Measurements from ENCODE around the gene UBE2A.

UBE2A gene

DNA sequence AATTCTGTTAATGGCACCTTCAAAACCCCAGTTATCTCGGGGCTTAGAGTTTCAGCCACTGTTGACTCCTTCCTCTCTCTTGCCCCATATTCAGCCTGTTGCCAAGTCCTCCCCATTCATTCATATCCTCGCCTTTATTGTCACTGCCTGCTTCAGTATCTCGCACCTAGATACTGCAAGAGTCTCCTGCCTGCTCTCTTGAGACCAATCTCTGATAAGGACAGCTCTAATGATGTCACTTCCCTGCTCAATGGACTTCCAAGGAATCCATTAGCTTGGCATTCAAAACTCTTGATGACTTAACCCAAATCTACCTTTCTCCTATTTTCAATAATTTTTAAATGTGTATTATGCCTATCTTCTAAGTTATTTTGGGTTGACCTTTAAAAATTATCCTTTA, 1.1 kb upstream of the UBE2A start:
- no peak overlapping the region for H3K27ac ChIP-seq (ENCODE audit: insufficient read depth, low read depth, low read length, poor library complexity, severe bottlenecking)
- H3K4me3 ChIP-seq (ENCODE audit: insufficient read depth, low read depth, low read length): peak overlapping the region; percentile 64
- 89 to 99% methylated on average over 3 of the region's 3 CpGs for WGBS, 2 experiments
- no peaks in the 10 kb centered on the region for H3K27me3 ChIP-seq (ENCODE audit: control insufficient read depth, insufficient read depth, low read length, poor library complexity, severe bottlenecking)
- no peaks in the 10 kb centered on the region for H3K9me3 ChIP-seq (ENCODE audit: control insufficient read depth, low read length)
- no peaks in the 10 kb centered on the region for H3K36me3 ChIP-seq (ENCODE audit: control insufficient read depth, insufficient read depth, low read length)
- H3K4me1 ChIP-seq (ENCODE audit: control insufficient read depth, insufficient read depth, low read length): no peaks in the 10 kb centered on the region

DNA sequence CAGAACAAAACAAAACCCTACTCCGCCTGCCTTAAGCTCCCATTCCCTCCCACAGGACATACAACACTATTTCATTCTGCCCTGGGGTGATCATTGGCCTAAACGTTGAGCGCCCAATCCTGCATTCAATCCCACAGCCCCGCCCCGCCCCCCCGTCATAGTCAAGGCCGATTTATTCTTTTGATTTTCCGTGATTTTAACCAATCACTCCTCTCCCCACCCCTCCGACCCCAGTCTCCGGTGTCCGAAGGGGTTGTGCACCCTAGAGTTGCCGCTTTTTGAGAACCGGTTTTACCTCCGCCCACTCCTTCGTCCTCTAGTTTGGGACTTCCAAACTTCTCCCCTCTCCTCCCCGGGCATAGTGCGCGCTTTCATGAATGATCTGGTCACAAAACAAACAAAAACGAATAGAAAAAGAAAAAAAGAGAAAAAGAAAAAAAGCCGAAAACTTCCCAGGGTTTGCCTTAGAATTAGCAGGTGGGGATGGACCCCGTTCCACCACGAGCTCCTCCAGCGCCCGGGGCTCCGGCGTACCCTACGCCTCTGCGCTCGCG, 446 bp upstream of the UBE2A start:
- Histone ChIP-seq H3K4me1 (ENCODE audit: control insufficient read depth, insufficient read depth, low read length) (no peaks in the 10 kb centered on the region), H3K27ac (ENCODE audit: insufficient read depth, low read depth, low read length, poor library complexity, severe bottlenecking) (no peak overlapping the region), H3K27me3 (ENCODE audit: control insufficient read depth, insufficient read depth, low read length, poor library complexity, severe bottlenecking) (no peaks in the 10 kb centered on the region), H3K9me3 (ENCODE audit: control insufficient read depth, low read length) (no peaks in the 10 kb centered on the region), H3K4me3 (ENCODE audit: insufficient read depth, low read depth, low read length) (peak overlapping the region; percentile 64), H3K36me3 (ENCODE audit: control insufficient read depth, insufficient read depth, low read length) (no peaks in the 10 kb centered on the region)
- WGBS, 2 experiments: 0% methylated on average over 27 of the region's 30 CpGs

DNA sequence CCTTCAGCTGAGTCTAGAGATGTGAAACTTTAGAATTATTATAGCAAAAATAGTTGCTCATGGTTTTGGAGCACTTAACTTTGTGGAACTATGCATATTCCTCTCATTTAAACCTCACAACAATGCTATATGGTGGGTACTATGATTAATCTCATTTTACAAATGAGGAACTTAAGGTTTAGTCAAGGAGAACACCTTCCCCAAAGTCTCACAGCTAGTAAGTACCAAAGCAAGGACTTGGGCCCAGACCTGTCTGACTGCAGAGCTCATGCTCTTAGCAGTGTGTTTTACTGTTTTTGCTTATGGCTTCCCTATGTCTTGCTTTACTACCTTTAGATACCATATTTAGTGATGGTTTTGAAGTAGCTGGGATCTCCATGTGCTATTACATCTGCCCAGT, 5.1 kb downstream of the UBE2A start:
- Histone ChIP-seq H3K36me3 (ENCODE audit: control insufficient read depth, insufficient read depth, low read length) (no peaks in the 10 kb centered on the region), H3K27me3 (ENCODE audit: control insufficient read depth, insufficient read depth, low read length, poor library complexity, severe bottlenecking) (no peaks in the 10 kb centered on the region), H3K27ac (ENCODE audit: insufficient read depth, low read depth, low read length, poor library complexity, severe bottlenecking) (no peak overlapping the region), H3K4me1 (ENCODE audit: control insufficient read depth, insufficient read depth, low read length) (no peaks in the 10 kb centered on the region), H3K4me3 (ENCODE audit: insufficient read depth, low read depth, low read length) (no peak overlapping the region), H3K9me3 (ENCODE audit: control insufficient read depth, low read length) (no peaks in the 10 kb centered on the region)

DNA sequence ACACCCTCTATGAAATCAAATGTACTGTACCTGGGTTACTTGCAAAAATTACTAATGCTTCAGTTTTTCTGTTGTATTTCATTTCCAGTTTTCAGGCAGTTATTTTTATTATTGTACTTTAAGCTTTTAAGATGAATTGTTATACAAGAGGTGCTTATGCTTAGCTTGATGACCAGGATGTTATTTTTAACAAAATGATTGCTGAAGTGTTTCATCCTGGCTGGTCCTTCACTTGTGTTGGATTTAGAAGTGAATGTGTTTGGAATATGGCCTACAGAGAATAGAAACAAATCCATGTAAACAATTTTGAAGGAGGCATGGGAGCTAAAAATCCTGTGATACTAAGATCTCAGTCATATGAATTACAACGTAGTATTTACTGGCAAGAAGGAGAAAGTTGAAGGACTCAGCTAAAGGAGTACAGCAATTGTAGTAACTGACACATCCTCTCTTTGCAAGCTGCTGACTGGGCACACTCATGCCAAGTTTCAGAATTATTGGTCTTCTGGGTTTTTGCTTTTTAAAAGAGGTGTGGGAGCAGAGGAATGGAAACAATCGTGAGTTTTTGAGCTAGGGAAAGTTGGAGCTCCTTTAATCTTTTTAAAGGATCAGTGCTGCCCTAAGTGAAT, 9.2 kb downstream of the UBE2A start:
- no peaks in the 10 kb centered on the region for H3K9me3 ChIP-seq (ENCODE audit: control insufficient read depth, low read length)
- 83 to 100% methylated on average over 2 of the region's 2 CpGs for WGBS, 2 experiments
- H3K4me1 ChIP-seq (ENCODE audit: control insufficient read depth, insufficient read depth, low read length): no peaks in the 10 kb centered on the region
- H3K27ac ChIP-seq (ENCODE audit: insufficient read depth, low read depth, low read length, poor library complexity, severe bottlenecking): no peak overlapping the region
- no peak overlapping the region for H3K4me3 ChIP-seq (ENCODE audit: insufficient read depth, low read depth, low read length)
- H3K36me3 ChIP-seq (ENCODE audit: control insufficient read depth, insufficient read depth, low read length): no peaks in the 10 kb centered on the region
- H3K27me3 ChIP-seq (ENCODE audit: control insufficient read depth, insufficient read depth, low read length, poor library complexity, severe bottlenecking): no peaks in the 10 kb centered on the region

DNA sequence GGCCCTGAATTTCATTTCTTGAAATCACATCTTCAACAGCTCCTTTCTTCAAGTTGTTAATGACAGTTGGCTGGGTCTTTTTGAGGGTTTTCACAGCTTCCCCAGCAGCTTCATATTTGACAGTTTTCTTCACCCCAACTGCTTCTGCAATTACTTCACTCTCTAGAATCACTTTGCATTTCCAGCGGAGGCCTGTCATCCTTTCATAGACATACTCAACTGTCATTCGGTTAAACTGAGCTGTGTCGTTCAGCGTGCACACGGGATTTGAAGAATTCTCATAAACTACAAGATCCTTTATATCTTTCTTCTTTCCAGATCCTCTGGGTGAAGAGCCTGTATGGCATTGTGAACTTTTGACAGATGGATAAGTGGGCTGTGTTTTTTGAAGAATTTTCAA, 15.4 kb downstream of the UBE2A start:
- Histone ChIP-seq H3K27ac (ENCODE audit: insufficient read depth, low read depth, low read length, poor library complexity, severe bottlenecking) (no peak overlapping the region), H3K4me1 (ENCODE audit: control insufficient read depth, insufficient read depth, low read length) (no peaks in the 10 kb centered on the region), H3K27me3 (ENCODE audit: control insufficient read depth, insufficient read depth, low read length, poor library complexity, severe bottlenecking) (no peaks in the 10 kb centered on the region), H3K36me3 (ENCODE audit: control insufficient read depth, insufficient read depth, low read length) (peaks cover 7% of the 10 kb centered on the region), H3K9me3 (ENCODE audit: control insufficient read depth, low read length) (no peaks in the 10 kb centered on the region), H3K4me3 (ENCODE audit: insufficient read depth, low read depth, low read length) (no peak overlapping the region)
- WGBS, 2 experiments: 99 to 100% methylated on average over 4 to 5 of the region's 5 CpGs

DNA sequence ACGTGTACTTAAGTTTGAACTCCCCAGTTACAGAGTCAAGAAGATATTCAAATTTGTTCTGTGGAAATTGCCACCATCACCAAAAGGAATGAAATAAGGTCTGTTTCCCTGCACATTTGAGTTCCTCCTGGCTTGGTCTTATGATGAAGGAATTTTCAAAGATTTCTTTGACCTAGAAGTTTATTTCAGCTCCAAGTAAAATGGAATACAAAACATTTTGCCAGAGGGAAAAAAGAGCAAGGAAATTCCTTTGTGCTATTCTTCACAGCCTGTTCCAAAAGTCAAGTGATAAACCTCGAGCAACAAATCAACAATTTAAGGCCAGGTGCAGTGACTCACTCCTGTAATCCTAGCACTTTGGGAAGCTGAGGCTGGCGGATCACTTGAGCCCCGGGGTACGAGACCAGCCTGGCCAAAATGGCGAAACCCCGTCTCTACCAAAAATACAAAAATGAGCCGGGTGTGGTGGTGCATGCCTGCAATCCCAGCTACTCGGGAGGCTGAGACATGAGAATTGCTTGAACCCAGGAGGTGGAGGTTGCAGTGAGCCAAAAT, 28.4 kb downstream of the UBE2A start:
- Histone ChIP-seq H3K4me3 (ENCODE audit: insufficient read depth, low read depth, low read length) (no peak overlapping the region), H3K27ac (ENCODE audit: insufficient read depth, low read depth, low read length, poor library complexity, severe bottlenecking) (no peak overlapping the region), H3K36me3 (ENCODE audit: control insufficient read depth, insufficient read depth, low read length) (no peaks in the 10 kb centered on the region), H3K9me3 (ENCODE audit: control insufficient read depth, low read length) (no peaks in the 10 kb centered on the region), H3K27me3 (ENCODE audit: control insufficient read depth, insufficient read depth, low read length, poor library complexity, severe bottlenecking) (no peaks in the 10 kb centered on the region), H3K4me1 (ENCODE audit: control insufficient read depth, insufficient read depth, low read length) (no peaks in the 10 kb centered on the region)
- 92 to 93% methylated on average over 9 of the region's 9 CpGs for WGBS, 2 experiments

DNA sequence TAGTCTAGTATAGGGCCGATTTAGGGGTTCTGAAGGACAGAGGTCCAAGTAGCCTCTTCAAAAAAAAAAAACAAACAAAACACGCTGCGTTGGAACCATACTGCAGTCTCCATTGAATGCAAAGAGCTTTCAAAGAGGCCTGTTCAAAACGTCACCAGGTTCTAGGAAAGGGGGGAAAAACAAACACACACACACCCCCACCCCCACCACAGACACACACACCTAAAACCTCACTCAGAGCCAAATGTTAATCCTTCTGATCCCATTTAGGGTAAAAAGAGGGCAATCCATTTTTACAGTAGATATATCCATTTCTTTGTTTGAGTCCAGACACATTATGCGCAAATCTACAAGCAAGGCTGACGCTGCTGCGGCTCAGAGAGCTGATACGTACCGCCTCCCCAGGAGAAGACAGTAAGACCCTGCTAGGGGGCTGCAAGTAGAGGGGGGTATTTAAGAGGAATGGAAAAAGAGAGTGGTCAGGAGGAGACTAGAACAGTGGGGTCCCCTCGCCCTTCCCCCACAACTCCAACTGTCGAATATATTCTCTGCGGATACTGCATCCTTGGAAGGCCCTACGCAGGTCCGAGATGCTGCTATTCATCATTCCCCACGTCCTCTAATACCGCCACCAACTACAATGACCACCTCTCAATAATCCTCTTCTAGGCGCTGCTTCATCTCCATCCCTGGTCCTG, 30.6 kb downstream of the UBE2A start:
- Histone ChIP-seq H3K27me3 (ENCODE audit: control insufficient read depth, insufficient read depth, low read length, poor library complexity, severe bottlenecking) (no peaks in the 10 kb centered on the region), H3K4me1 (ENCODE audit: control insufficient read depth, insufficient read depth, low read length) (no peaks in the 10 kb centered on the region), H3K9me3 (ENCODE audit: control insufficient read depth, low read length) (no peaks in the 10 kb centered on the region), H3K4me3 (ENCODE audit: insufficient read depth, low read depth, low read length) (peak overlapping the region; percentile 63), H3K36me3 (ENCODE audit: control insufficient read depth, insufficient read depth, low read length) (no peaks in the 10 kb centered on the region), H3K27ac (ENCODE audit: insufficient read depth, low read depth, low read length, poor library complexity, severe bottlenecking) (no peak overlapping the region)
- WGBS, 2 experiments: 21 to 27% methylated on average over 16 to 17 of the region's 17 CpGs

DNA sequence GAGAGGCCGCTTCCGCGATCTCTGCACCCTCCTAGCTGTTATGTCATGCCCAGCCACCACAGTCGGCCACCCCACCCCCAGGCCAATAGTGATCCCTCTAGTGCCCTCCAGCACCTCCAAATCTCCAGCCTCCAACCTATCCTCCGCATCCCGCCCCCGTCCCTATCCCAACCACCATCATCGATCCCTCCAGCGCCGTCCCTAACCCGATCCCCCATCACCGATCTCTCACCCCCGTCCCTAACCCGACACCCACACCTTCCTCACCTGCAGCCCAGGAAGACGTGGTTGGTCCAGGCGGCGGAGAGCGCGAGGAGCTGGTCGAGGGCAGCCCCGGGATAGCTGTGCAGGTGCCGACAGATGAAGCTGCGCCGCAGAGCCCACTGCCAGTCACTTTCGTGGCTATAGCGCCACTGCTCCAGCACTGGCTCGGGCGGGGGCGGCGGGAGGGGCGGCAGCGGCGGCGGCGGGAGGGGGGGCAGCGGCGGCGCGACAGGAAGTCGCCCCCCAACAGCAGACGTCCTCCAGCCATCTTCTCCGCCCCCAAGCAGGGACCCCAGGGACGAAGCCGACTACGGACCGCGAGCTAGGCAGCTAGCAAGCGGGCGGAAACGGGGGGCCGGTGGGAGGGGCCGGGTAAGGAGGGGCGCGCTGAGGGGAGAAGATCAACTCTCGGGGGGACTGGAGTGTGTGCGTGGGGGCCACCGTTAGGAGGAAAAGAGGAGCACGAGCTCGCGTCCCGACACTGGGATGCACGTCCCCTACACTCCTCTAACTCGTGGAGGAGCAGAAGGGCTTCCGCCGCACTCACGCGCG, 31.3 kb downstream of the UBE2A start:
- WGBS, 2 experiments: 0% methylated on average over 68 of the region's 68 CpGs
- Histone ChIP-seq H3K27me3 (ENCODE audit: control insufficient read depth, insufficient read depth, low read length, poor library complexity, severe bottlenecking) (no peaks in the 10 kb centered on the region), H3K9me3 (ENCODE audit: control insufficient read depth, low read length) (no peaks in the 10 kb centered on the region), H3K4me3 (ENCODE audit: insufficient read depth, low read depth, low read length) (peak overlapping the region; percentile 63), H3K4me1 (ENCODE audit: control insufficient read depth, insufficient read depth, low read length) (no peaks in the 10 kb centered on the region), H3K27ac (ENCODE audit: insufficient read depth, low read depth, low read length, poor library complexity, severe bottlenecking) (no peak overlapping the region), H3K36me3 (ENCODE audit: control insufficient read depth, insufficient read depth, low read length) (no peaks in the 10 kb centered on the region)

DNA sequence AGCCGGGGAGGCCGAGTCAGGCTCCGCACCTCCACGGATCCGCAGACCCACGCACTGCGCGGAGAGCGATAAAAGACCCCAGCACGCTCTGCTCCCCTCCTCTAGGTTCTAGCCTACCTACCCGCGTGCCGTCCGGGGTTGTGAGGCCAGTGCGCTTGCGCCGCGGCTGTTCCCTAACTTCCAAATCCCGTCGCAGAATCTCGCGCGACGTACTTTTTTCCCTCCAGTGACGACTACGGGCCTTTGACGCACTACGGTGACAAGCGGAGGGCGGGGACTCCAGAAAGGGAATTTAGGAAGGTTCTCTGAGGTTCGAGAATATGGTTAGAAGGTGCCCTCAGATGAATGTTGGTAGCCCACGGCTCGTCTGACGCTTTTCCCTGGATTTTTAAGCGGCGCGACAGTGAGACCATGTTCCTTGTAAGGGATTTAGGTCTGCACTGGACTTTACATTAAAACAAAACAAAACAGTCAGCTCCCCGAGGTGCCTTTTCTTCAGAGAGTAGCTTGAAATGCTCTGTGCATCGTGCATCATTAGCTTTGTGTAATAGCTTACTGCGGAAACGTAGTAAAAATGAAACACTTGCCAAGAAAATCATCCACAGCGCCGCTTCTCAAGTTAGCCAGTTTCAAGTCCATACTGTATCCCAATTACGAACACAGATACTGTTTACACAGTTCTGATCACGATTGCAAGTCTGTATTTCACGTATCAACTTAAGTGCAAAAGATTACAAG, 32.1 kb downstream of the UBE2A start, which contains the start of gene NKRF:
Gene NKRF (minus strand): TSS at position 145 of the 738 bp plus-strand sequence.
- H3K4me3 ChIP-seq (ENCODE audit: insufficient read depth, low read depth, low read length): peak within 1 kb of the TSS; percentile 63
- H3K36me3 ChIP-seq (ENCODE audit: control insufficient read depth, insufficient read depth, low read length): no peaks in the 10 kb centered on the region
- H3K27me3 ChIP-seq (ENCODE audit: control insufficient read depth, insufficient read depth, low read length, poor library complexity, severe bottlenecking): no peaks in the 10 kb centered on the region
- H3K4me1 ChIP-seq (ENCODE audit: control insufficient read depth, insufficient read depth, low read length): no peaks in the 10 kb centered on the region
- no peaks in the 10 kb centered on the region for H3K9me3 ChIP-seq (ENCODE audit: control insufficient read depth, low read length)
- WGBS, 2 experiments: 14 to 15% methylated on average over 46 of the region's 46 CpGs
- H3K27ac ChIP-seq (ENCODE audit: insufficient read depth, low read depth, low read length, poor library complexity, severe bottlenecking): no peak within 1 kb of the TSS

Measured in ectodermal cell (in vitro differentiated cells).